Measurements from ENCODE around the gene CAMK1D. TPM values are rescaled to one million over a fixed set of nuclear protein-coding genes. Genes with fewer than 3 reads are reported as not detected.
"Not testable (repeated sequence)": the region's sequence is repeated elsewhere in the genome, so short reads cannot be mapped to it uniquely, and the experiment has no call there.

CAMK1D gene
- total and polyA plus RNA-seq, 9 donors = 1.9 to 7.4 (median 3.9) TPM

DNA sequence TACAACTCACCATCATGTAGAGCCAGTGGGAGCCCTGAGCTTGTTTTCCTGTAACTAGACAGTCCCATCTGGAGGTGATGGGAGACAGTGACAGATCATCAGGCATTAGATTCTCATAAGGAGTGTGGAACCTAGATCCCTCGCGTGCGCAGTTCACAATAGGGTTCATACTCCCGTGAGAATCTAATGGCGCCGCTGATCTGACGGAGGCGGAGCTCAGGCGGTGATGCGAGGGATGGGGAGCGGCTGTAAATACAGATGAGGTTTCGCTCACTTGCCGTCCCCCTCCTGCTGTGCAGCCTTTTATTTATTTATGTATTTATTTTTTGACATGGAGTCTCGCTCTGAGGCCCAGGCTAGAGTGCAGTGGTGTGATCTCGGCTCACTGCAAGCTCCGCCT lies 139.3 kb downstream of the CAMK1D start:
- Histone ChIP-seq H3K4me1 (ENCODE audit: control insufficient read depth, insufficient read depth, low read length) (peaks cover 24% of the 10 kb centered on the region), H3K9me3 (replicated peaks; ENCODE audit: control insufficient read depth, low read depth, low read length) (no peaks in the 10 kb centered on the region), H3K27me3 (ENCODE audit: control insufficient read depth, insufficient read depth, low read length) (no peaks in the 10 kb centered on the region), H3K4me3 (ENCODE audit: low read length) (no peak overlapping the region), H3K27ac (ENCODE audit: low read length) (no peak overlapping the region), H3K36me3 (ENCODE audit: control insufficient read depth, insufficient read depth, low read length) (no peaks in the 10 kb centered on the region)
- no peak for DNase-seq
- 97% methylated on average over 14 of the region's 16 CpGs for WGBS (ENCODE audit: insufficient coverage)

DNA sequence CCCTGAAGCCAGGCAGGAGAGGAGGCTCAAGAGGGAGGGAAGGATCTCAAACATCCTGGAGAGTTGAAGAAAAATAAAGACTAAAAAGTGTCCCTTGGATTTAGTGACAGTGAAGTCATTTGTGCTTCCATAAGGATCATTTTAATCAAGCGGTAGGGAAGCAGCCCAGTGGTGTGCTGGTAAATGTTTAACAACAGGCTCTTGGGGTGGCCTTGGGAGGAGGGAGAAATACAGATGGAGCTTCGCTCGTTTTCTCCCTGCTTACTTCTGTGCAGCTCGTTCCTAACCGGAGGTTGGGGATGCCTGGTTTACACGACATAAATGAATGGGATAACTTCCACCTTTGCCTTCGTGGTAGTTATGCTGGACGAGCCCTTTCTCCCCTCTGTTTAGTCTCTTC lies 140.0 kb downstream of the CAMK1D start:
- Histone ChIP-seq H3K4me1 (ENCODE audit: control insufficient read depth, insufficient read depth, low read length) (peaks cover 16% of the 10 kb centered on the region), H3K4me3 (ENCODE audit: low read length) (no peak overlapping the region), H3K27me3 (ENCODE audit: control insufficient read depth, insufficient read depth, low read length) (no peaks in the 10 kb centered on the region), H3K27ac (ENCODE audit: low read length) (no peak overlapping the region), H3K36me3 (ENCODE audit: control insufficient read depth, insufficient read depth, low read length) (no peaks in the 10 kb centered on the region), H3K9me3 (replicated peaks; ENCODE audit: control insufficient read depth, low read depth, low read length) (no peaks in the 10 kb centered on the region)
- no peak for DNase-seq
- WGBS (ENCODE audit: insufficient coverage) = 61% methylated on average over 7 of the region's 8 CpGs

- Histone ChIP-seq H3K36me3 (ENCODE audit: control insufficient read depth, insufficient read depth, low read length) (no peaks in the 10 kb centered on the region), H3K4me3 (ENCODE audit: low read length) (no peak overlapping the region), H3K9me3 (replicated peaks; ENCODE audit: control insufficient read depth, low read depth, low read length) (no peaks in the 10 kb centered on the region), H3K4me1 (ENCODE audit: control insufficient read depth, insufficient read depth, low read length) (peaks cover 13% of the 10 kb centered on the region), H3K27me3 (ENCODE audit: control insufficient read depth, insufficient read depth, low read length) (no peaks in the 10 kb centered on the region), H3K27ac (ENCODE audit: low read length) (no peak overlapping the region)
- DNase-seq = no peak
- 52% methylated on average over 13 of the region's 13 CpGs for WGBS (ENCODE audit: insufficient coverage)
Observed at GRCh38 chr10:12489806-12490205, 140.5 kb downstream of the CAMK1D start.

GRCh38 chr10:12490963-12491362 lies 141.6 kb downstream of the CAMK1D start:
- no peaks in the 10 kb centered on the region for H3K36me3 ChIP-seq (ENCODE audit: control insufficient read depth, insufficient read depth, low read length)
- 63% methylated on average over 1 of the region's 1 CpG for WGBS (ENCODE audit: insufficient coverage)
- no peak for DNase-seq
- no peaks in the 10 kb centered on the region for H3K9me3 ChIP-seq (replicated peaks; ENCODE audit: control insufficient read depth, low read depth, low read length)
- peaks cover 3% of the 10 kb centered on the region for H3K4me1 ChIP-seq (ENCODE audit: control insufficient read depth, insufficient read depth, low read length)
- H3K27me3 ChIP-seq (ENCODE audit: control insufficient read depth, insufficient read depth, low read length) = no peaks in the 10 kb centered on the region
- H3K27ac ChIP-seq (ENCODE audit: low read length) = no peak overlapping the region
- H3K4me3 ChIP-seq (ENCODE audit: low read length) = no peak overlapping the region

- Histone ChIP-seq H3K27ac (ENCODE audit: low read length) (no peak overlapping the region), H3K4me1 (ENCODE audit: control insufficient read depth, insufficient read depth, low read length) (peaks cover 3% of the 10 kb centered on the region), H3K9me3 (replicated peaks; ENCODE audit: control insufficient read depth, low read depth, low read length) (no peaks in the 10 kb centered on the region), H3K4me3 (ENCODE audit: low read length) (no peak overlapping the region), H3K27me3 (ENCODE audit: control insufficient read depth, insufficient read depth, low read length) (no peaks in the 10 kb centered on the region), H3K36me3 (ENCODE audit: control insufficient read depth, insufficient read depth, low read length) (no peaks in the 10 kb centered on the region)
- no CpG with 5 or more reads among the region's 10 CpGs for whole genome bisulfite sequencing (ENCODE audit: insufficient coverage)
- DNase-seq = no peak
Observed at GRCh38 chr10:12491491-12491890, 142.1 kb downstream of the CAMK1D start.

DNA sequence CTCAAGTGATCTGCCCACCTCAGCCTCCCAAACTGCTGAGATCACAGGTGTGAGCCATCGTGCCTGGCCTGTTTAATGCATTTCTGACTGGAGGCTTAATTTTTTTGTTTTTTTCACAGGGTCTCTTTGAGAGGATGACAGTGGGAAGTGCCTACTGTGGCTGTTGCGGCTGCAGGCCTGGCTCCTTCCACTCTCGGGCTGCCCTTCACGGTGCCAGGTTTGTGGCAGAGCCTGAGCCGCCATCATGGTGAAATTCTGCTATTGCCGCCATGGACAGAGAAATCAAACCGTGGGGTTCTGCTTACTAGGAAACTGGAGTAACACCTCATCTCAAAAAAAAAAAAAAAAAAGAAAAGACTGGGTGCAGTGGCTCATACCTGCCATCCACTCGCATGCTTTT lies 142.7 kb downstream of the CAMK1D start:
- Histone ChIP-seq H3K27ac (ENCODE audit: low read length) (no peak overlapping the region), H3K27me3 (ENCODE audit: control insufficient read depth, insufficient read depth, low read length) (no peaks in the 10 kb centered on the region), H3K4me1 (ENCODE audit: control insufficient read depth, insufficient read depth, low read length) (peaks cover 3% of the 10 kb centered on the region), H3K9me3 (replicated peaks; ENCODE audit: control insufficient read depth, low read depth, low read length) (no peaks in the 10 kb centered on the region), H3K4me3 (ENCODE audit: low read length) (no peak overlapping the region), H3K36me3 (ENCODE audit: control insufficient read depth, insufficient read depth, low read length) (no peaks in the 10 kb centered on the region)
- DNase-seq = no peak
- 96% methylated on average over 4 of the region's 8 CpGs for WGBS (ENCODE audit: insufficient coverage)

DNA sequence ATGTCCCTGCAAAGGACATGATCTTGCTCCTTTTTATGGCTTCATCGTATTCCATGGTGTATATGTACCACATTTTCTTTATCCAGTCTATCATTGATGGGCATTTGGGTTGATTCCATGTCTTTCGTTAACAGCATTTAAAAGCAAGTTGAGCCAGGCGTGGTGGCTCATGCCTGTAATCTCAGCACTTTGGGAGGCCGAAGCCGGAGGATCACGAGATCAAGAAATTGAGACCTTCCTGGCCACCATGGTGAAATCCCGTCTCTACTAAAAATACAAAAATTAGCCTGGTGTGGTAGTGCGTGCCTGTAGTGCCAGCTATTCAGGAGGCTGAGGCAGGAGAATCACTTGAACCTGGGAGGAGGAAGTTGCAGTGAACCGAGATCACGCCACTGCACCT lies 147.7 kb downstream of the CAMK1D start:
- WGBS (ENCODE audit: insufficient coverage) = 95% methylated on average over 7 of the region's 10 CpGs
- H3K27ac ChIP-seq (ENCODE audit: low read length); H3K36me3 ChIP-seq (ENCODE audit: control insufficient read depth, insufficient read depth, low read length); DNase-seq; H3K27me3 ChIP-seq (ENCODE audit: control insufficient read depth, insufficient read depth, low read length); H3K4me3 ChIP-seq (ENCODE audit: low read length); H3K9me3 ChIP-seq (replicated peaks; ENCODE audit: control insufficient read depth, low read depth, low read length): not testable (repeated sequence)
- H3K4me1 ChIP-seq (ENCODE audit: control insufficient read depth, insufficient read depth, low read length) = peaks cover 19% of the 10 kb centered on the region

GRCh38 chr10:12499076-12499986 lies 150.0 kb downstream of the CAMK1D start:
- H3K27ac ChIP-seq (ENCODE audit: low read length) = no peak overlapping the region
- no peaks in the 10 kb centered on the region for H3K9me3 ChIP-seq (replicated peaks; ENCODE audit: control insufficient read depth, low read depth, low read length)
- H3K4me1 ChIP-seq (ENCODE audit: control insufficient read depth, insufficient read depth, low read length) = peaks cover 23% of the 10 kb centered on the region
- DNase-seq = no peak
- no peaks in the 10 kb centered on the region for H3K27me3 ChIP-seq (ENCODE audit: control insufficient read depth, insufficient read depth, low read length)
- 60% methylated on average over 5 of the region's 7 CpGs for WGBS (ENCODE audit: insufficient coverage)
- no peak overlapping the region for H3K4me3 ChIP-seq (ENCODE audit: low read length)
- no peaks in the 10 kb centered on the region for H3K36me3 ChIP-seq (ENCODE audit: control insufficient read depth, insufficient read depth, low read length)

DNA sequence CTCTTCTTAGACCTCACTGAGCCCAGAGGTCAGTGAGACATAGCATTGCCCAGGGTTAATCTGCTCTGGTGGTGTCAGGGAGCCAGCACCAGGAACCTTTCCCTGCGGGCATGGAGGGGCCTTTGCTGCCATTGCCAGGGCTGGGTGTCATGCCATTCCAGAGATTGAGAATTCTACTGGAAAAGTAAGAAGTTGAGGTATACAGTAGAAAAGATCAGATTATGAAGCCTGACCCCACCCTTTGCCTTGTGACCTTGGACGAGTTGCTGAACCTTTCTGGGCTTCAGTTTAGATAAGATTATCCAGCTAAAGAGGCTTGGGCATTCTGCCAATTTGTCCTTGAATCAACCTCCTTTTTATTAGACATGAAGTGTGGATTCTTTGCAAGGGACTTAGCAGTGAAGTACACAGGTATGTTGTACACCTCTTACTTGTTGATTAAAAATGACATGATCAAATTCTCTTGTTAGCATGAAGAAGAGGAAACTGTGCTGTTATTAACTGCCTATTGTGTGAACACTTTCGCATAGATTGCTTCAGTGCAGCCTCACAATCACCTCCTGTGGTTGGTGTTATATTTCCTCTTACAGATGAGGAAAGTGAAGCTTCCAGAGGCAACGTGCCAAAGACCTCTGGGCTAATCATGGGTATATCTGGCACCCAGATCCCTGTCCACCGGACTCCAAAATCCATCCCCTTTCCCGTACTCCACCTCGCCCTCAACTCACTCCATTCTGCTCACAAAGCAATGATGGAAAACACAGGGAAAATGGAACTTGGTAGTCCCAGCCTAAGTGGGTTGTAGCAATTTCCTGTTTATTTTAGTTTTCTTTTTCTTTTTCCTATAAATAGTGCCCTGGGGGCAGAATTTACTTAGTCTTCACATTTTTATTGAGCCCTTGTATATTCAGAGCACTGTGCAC lies 151.3 kb downstream of the CAMK1D start:
- no peaks in the 10 kb centered on the region for H3K27me3 ChIP-seq (ENCODE audit: control insufficient read depth, insufficient read depth, low read length)
- H3K9me3 ChIP-seq (replicated peaks; ENCODE audit: control insufficient read depth, low read depth, low read length) = no peaks in the 10 kb centered on the region
- no peak overlapping the region for H3K4me3 ChIP-seq (ENCODE audit: low read length)
- no peak for DNase-seq
- no peaks in the 10 kb centered on the region for H3K36me3 ChIP-seq (ENCODE audit: control insufficient read depth, insufficient read depth, low read length)
- H3K27ac ChIP-seq (ENCODE audit: low read length) = no peak overlapping the region
- 80% methylated on average over 1 of the region's 7 CpGs for WGBS (ENCODE audit: insufficient coverage)
- peaks cover 23% of the 10 kb centered on the region for H3K4me1 ChIP-seq (ENCODE audit: control insufficient read depth, insufficient read depth, low read length)

- no peak for DNase-seq
- no peaks in the 10 kb centered on the region for H3K27me3 ChIP-seq (ENCODE audit: control insufficient read depth, insufficient read depth, low read length)
- H3K4me3 ChIP-seq (ENCODE audit: low read length) = no peak overlapping the region
- no peaks in the 10 kb centered on the region for H3K9me3 ChIP-seq (replicated peaks; ENCODE audit: control insufficient read depth, low read depth, low read length)
- peaks cover 23% of the 10 kb centered on the region for H3K4me1 ChIP-seq (ENCODE audit: control insufficient read depth, insufficient read depth, low read length)
- 47% methylated on average over 9 of the region's 12 CpGs for WGBS (ENCODE audit: insufficient coverage)
- H3K36me3 ChIP-seq (ENCODE audit: control insufficient read depth, insufficient read depth, low read length) = no peaks in the 10 kb centered on the region
- H3K27ac ChIP-seq (ENCODE audit: low read length) = no peak overlapping the region
Observed at GRCh38 chr10:12501324-12501723, 152.0 kb downstream of the CAMK1D start.
